HG03280 (cell line): ENCODE measurements around the gene MVB12B.
"Not testable (repeated sequence)": the region's sequence is repeated elsewhere in the genome, so short reads cannot be mapped to it uniquely, and the experiment has no call there.

Experiments
- ATAC-seq: cut with Tn5 transposase; IDR thresholded peaks from one replicate; pipeline ENCODE4 v1.9.1; 2021; ENCODE audit warnings: mild to moderate bottlenecking, moderate library complexity; ENCODE audit not compliant: unreplicated experiment

MVB12B gene

DNA sequence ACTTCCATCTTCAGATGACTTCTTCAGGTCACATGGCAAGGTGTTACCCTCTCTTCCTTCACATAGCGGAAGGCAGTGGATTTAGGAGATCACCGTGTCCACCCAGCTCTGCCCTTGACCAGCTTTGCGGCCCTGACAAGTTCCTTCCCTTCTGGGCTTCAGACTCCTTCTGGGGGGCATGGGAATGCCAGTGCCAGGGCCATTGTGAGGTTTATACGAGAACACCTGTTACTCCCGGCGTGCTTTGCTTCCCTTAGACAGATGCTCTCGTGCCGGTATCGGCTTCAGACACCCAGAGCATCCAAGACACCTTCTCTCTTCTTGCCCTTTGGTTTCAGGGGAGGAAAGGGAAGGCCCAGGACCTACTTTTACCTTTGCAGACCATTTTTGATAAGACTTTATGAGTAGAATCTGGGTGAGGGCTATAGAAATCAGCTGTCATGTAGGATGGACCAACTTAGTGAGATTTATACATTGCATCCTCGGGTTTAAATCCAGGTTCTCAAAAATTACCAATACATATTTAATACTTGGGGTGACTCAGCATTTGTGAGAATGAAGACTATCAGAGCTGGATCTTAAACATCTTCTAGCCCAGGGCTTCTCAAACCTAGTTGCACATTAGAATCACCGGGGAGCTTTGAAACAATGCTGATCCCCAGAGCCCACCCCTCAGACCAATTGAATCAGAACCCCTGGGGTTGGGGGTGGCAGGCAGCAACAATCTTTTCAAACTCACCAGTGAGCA is 138.2 kb downstream of the MVB12B start:
- ATAC-seq, result no peak

- ATAC-seq, result no peak
These were observed 139.3 kb downstream of the MVB12B start for GRCh38 chr9:126465977-126466376.

DNA sequence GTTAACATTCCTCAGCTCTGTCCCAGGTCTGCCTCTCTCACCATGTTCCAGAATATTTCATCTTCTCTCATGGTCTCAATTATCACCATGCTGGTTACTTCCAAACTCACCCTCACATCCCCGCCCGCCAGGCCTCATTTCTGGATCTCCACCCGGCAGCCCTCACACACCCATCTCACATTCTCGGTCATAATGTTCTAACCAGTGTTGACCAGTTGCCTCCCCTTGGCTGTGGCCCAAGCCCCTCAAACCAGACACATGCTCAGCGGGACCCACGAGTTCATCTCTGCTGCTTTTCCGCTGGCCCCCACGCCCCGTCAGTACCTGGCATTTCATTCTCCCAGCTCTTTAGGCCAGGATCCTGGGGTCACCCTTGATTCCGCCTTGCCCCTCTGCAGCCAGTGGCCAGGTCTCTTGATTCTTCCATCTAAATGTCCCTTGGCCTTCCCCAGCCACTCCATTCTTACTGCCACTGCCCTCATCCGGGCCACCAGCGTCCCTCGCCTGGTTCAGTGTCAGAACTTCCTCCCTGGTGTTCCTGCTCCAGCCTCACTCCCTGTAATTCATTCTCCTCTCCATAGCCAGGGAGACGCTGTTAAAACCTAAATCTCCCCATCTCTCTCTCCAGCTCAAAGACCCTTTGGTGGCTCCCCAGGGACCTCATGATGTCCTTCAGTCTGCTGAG is 141.7 kb downstream of the MVB12B start:
- no peak for ATAC-seq

DNA sequence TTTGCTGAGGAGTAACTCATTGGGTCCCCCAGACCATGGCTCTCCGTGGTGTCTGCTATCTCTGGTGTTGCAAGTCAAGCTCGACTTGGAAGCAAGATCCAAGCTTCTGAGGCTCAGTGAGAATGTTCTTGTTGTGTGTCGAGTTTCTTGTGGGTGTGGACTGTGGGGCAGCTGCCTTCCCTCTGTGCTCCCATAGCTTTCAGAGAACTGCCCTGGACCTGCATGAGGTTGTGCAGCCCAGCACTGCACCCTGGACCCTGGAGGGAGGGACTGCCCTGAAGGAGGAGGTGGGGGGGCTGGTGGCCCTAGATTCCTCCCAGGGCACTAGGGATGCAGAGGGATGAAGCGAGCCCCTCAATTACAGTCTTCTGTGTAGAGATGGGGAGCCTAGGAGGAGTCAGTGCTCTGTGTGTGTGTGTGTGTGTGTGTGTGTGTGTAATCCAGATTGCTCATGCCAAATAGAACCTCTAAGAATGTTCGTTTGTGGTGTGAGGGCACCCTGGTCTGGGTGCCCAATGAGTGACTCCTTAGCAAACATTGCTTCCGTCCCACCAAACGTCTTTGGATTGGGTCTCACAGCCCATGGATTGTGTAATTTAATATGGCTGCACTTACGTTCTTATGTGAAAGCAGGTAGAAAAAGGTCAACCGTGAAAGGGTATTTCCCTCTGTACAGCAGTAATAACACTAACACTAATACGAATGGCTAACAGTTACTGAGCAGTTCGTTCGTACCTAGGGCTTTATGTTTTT is 143.8 kb downstream of the MVB12B start:
- no peak for ATAC-seq

- no peak for ATAC-seq
These were observed 144.5 kb downstream of the MVB12B start for GRCh38 chr9:126471084-126471624.

- no peak for ATAC-seq
These were observed 145.7 kb downstream of the MVB12B start for GRCh38 chr9:126472198-126472947.

DNA sequence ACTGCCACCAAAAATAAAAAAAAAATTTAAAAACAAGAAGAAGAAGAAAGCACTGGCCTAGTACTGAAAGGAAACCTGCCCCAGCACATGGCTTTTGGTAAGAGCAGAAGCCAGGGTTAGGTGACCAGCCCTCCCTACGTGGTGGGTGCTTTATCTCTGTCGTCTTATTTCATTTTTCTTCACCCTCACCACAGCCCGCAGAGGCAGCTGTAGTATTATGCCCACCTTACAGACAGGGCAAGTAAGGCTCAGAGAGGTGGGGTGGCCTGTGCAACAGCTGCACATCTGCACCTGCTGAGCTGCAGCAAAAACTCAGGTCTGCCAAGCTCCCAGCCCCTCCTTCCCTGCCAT is 146.3 kb downstream of the MVB12B start:
- ATAC-seq, result no peak

DNA sequence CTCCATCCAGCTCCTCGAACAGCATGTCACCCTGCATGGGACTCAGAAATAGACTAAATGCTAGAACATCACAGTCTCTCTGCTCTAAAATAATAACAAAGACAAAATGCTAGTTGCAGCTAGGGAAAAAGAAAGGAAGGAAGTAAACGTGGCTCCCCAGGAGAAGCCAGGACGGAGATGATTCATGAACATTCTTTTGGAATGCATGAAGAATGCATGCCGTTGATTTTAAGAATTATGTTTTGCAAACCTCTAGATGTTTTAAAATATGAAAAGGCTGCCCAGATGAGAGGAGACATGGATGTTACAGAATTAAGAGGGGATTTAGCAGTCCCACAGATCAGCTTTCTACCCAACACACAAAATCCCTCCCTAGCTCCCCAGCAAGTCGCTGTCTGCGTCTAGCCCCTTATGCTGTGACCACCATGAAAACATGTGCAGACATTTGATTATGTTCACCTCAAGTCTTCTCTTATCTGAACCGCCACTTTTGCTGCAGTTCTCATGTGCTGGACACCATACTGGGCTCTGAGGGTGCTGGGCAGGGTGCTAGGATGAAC is 147.7 kb downstream of the MVB12B start:
- ATAC-seq, result no peak

- ATAC-seq, result no peak
These were observed 148.3 kb downstream of the MVB12B start for GRCh38 chr9:126474786-126475485.

DNA sequence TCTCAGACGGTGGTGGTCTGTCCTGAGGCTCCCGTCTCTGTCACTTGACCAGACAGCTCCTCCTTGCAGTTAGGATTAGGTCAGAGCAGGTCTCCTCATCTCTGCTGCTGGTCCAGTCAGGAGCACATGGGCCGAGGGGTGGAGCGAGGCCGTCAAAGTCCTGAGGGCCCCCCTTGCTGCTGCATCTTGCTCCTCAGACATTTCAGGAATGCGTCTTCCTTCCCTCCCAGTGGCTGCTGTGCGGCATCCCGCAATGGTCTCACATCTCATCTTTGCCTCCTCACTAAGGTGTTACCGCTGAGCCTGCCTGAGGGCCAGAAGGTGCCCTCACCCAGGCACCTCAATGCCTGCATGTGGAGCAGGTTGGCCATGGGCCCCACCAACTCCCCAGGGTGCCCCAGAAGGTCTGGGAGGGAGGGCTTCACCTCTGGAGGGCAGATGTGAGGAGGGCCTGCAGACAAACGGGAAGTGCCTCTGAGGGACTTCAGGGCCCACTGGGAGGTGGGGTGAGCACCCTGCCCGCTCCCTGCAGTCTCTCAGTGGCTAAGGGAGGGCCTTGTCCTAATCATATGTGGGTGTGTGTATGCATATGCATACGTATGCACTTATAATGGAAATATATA is 149.4 kb downstream of the MVB12B start:
- ATAC-seq, result no peak

- not testable (repeated sequence) for ATAC-seq
These were observed 150.8 kb downstream of the MVB12B start for GRCh38 chr9:126477432-126477831.

- ATAC-seq, result no peak
These were observed 151.8 kb downstream of the MVB12B start for GRCh38 chr9:126478216-126478981.

DNA sequence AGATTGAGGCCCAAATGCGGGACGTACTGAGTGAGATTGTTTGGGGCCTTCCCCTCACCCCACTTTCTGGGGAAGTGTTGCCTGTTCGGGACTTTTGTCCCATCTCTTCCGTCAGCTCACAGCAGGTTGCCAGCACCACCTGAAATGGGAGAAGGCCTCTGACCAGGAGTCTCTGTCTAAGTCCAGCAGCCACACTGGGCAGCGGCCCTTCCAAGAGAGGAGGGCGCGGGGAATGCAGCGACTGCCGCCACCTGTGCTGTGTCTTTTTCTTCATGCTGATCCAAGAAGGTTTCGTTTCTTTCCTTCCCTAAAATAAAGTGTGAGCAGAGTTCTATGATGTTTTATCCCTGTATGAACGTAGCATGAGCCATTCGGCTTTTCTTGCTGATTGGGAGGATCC is 152.9 kb downstream of the MVB12B start:
- no peak for ATAC-seq

- no peak for ATAC-seq
These were observed 154.2 kb downstream of the MVB12B start for GRCh38 chr9:126480813-126481212.

GRCh38 chr9:126481862-126482261 is 155.2 kb downstream of the MVB12B start:
- no peak for ATAC-seq

DNA sequence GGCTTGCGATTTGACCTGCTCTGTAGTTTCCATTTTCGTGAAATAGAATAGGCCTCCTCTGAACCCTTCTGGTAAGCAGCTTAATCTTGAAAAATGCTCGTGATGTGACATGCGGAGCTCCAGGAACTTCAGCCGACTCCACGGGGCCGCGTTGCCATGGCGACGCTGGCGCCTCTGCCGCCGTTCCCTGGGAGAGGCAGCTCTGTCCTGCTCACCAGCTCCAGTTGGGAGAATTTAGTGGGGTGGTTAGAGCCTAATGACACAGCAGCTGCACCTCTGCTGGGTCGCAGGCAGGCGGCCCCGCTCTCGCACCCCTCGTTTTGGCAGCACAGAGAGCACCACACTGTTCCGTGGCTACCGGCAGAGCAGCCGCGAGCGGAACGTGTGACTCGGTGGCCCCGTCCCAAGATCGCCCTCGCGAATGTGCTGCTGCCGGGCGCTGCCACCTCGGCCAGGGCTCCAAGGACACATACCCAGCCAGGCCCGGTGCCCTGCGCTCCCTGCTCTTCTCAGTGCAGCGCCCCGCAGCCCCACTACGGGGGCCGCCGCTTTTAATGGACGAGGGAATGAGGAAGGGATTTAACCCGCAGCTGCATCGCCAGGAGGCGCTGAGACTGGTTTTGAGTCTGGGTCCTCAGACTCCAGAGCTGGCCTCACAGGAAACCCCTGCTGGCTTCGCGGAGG is 155.9 kb downstream of the MVB12B start:
- ATAC-seq, result no peak

GRCh38 chr9:126483468-126484073 is 156.9 kb downstream of the MVB12B start:
- ATAC-seq, result no peak

- ATAC-seq, result no peak
These were observed 159.0 kb downstream of the MVB12B start for GRCh38 chr9:126485662-126486061.
